NCI-H2081 treated with DMSO at 0.1 percent for 48 hours (cell line): Measurements from ENCODE around the gene SPIRE1.
"Not testable (repeated sequence)": the region's sequence is repeated elsewhere in the genome, so short reads cannot be mapped to it uniquely, and the experiment has no call there.

Experiments used
- DNase-seq: peaks from one replicate; lab custom pipeline; 2025; lab: John Stamatoyannopoulos, UW

Gene SPIRE1

DNA sequence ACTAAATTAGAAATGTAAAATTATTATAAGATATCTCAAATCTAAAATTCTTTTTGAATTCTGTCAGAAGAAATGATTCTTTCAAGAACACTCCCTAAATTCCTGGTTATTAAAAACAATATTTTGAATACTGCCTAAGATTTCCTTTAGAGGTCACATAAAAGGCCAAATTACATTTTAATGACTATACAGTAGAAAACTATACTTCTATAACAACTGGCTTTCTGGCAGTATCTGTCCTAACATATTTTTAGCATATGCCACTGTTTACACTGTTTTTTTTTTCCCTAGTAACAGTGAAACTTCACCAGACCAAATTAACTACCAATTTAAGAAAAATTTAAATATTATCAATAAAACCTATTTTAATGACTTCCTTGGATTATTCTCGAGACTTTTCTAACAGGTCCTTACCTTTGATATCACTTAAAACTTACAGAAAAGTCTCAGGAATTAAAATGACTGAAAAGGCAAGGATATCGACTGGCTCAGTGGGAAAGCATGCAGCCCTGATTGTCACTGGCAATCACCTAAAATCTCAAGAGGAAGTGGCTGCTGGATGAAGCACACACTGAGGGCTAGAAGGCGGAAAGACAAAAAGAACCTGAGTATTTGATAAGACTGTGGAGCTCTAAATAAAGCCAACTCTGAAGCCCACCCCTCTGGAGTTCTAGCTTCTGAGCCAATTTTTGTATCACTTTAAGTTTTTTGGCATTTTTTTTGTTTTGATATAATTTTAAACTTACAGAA, 59.6 kb downstream of the SPIRE1 start:
- no peak for DNase-seq

DNA sequence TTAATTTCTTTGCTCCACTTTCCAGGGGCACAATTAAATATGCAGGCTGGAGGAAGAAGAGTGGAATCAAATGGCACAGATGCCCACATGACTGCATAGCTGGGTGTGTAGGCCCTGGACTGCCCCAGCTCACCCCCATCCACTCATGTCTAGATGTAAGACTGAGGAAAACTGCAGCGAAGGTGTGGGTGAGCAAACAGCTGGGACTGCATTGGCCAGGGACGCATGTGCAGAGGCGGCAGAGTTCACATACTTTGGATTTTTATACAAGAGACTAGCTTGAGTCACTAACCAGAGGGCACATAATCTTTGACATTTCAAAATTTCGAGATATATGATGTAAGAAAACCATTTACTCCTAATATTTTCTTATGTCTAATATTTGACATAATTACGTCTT, 60.1 kb downstream of the SPIRE1 start:
- no peak for DNase-seq

DNA sequence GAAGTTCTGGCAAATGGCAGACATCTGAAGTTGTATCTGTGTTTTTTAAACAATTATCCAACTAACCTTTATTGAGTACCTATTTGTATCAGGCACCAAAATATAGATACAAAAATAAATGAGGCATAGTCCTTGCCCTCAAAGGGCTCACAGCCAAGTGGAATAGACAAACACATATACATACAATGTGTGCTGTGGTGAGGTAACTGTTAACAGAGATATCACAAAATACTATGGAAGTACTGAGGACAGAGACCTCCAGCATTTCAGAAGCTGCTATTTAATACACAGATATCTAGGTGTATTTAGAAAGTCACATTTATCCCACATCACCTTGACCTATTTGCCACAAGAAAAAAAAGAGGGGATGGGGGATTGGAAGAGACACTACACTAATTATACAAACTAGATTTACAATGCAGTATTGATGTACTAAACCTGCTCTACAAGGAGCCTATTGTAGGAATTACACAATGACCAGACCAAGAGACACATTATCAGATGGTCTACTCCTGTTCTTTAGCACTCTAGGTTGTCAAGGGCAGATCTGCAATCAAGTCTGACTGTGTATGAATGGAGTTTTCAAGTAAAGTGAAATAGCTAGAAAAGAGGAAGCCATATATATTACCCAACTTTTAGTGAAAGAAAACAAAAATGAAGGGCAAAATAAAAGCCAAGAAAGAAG, 62.2 kb downstream of the SPIRE1 start:
- DNase-seq, result no peak

DNA sequence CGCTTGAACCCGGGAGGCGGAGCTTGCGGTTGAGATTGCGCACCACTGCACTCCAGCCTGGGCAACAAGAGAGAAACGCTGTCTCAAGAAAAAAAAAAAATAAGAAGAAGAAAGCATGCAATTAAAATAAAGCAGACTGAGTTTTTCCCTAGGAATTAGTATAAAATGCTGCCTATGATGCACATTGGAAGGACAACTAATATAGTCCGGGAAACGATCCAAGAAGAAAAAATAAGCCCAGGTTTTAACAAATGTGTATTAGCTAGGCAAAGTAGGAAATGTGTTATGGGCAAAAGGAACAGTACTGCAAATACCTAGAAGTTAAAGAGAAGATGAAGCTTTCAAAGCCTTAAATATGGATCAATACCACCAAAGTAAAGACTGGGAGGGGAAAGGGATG, 64.0 kb downstream of the SPIRE1 start:
- no peak for DNase-seq

DNA sequence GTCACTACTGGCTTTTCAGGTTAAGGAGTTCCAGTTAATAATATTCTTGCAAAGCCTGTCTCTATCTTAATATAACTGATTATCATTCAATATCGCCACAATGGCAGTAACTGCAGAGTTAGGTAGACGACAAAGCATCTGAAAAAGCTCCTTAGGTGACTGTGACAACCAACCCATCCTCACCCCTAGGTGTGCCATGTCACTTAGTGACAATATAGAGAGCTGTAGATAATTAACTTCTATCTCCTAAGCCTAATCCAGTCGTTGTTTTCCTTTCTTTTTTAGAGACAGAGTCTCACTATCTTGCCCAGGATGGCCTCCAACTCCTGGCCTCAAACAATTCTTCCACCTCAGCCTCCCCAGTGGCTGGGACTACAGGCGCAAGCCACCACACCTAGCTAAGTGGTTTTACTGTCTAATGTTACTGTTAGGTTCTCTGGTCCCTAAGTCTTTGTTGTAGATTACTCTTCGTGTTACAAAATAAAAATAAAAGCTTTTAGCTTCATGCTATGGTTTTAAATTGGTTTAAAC, 65.2 kb downstream of the SPIRE1 start:
- DNase-seq, result no peak

DNA sequence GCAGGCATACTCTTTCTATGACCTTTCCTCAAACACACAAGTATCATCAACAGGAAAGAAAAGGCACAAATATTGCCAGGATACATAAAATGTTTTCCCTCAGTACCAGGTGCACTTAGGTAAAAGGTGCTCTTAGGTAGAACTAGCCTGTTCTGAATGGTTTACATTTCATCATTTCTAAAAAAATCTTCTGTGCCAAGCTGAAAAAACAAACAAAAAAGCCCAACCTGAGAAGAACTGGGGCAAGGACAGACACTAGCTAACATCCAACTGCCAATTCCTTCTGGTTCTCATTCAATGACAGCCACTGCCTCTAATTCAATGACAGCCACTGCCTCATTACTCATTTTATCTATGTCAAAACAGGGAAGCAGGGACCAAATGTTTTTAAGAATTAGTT, 68.5 kb downstream of the SPIRE1 start:
- no peak for DNase-seq

DNA sequence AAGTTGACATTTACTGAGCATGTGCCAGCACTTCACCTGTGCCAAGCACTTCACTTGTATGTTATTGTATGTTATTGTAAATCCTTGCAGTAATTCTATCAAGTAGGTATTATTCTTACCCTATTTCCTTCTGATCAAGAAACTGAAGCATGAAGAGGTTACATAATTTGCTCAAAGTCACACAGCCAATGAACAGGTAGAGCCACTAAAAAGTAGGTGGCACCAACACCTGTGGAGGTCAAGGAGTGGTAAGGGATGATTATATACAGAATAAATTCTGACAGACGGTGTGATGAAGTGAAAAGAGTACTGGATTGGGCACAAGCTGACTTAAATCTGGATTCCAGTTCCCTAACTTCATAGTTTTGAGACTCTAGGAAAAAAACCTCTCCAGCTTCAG, 71.0 kb downstream of the SPIRE1 start:
- DNase-seq, result no peak

DNA sequence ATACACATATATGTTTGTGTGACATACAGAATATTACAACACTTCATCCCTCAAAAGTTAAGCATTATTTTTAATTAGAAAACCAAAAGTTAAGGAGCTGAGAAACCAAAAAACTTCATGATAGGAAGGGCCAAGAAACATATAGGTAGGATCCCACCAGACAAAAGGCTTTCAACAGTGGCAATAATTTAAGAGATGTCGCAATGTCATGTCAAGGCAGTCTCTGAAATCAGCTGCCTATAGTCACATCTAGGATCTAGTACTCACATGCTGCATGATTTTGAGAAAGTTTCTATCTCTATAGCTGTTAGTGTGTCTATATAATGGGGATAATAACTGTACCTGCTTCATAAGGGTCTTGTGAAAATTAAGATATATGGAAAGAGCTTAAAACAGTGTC, 72.7 kb downstream of the SPIRE1 start:
- DNase-seq, result no peak

DNA sequence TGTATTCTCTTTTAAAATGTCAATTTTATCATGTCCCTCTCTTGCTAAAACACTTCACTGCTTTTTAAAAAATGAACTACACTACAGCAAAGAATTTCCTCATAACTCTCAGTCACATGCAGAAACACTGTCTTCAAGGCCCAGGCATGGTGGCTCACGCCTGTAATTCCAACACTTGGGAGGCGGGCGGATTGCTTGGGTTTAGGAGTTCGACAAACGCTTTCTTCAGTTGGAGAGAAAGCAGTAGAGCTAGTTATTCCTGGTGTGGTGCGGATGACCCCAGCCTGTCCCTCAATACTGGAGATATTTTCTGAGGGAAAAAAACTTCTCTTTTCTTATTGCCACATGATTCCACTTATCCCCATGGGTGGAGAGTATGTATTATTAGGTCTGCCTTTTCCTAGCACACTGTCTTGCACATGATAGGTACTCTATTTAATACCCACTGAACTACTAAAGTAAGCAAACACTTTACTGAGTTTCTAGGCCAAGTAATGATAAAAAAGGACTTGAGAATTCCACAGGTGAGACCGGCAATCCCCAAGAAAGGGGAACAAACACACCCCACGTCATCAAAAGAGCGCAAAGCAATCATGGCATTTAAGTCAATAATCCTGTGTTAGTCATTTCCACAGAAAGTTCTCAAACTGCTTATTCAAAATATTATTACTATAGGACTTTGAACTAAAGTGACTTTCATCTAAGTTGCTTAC, 77.1 kb downstream of the SPIRE1 start:
- no peak for DNase-seq

DNA sequence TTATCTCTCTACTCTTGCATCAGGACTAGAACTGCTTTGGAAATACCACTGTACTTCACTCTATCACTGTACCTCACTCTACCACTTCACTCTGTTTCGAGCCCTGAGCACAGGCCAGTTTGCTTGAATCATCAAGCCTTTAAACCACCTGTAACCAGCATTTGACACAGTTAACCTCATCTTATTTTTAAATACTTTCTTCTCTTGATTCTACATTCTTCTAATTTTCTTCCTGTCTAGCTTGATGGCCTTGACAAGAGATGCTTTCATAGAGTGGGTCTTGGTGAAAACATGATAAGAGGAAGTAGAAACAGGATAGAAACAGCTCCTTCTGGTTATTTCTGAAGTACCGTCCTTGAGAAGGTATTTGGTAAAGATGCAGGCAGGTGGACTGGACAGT, 78.1 kb downstream of the SPIRE1 start:
- DNase-seq, result no peak

DNA sequence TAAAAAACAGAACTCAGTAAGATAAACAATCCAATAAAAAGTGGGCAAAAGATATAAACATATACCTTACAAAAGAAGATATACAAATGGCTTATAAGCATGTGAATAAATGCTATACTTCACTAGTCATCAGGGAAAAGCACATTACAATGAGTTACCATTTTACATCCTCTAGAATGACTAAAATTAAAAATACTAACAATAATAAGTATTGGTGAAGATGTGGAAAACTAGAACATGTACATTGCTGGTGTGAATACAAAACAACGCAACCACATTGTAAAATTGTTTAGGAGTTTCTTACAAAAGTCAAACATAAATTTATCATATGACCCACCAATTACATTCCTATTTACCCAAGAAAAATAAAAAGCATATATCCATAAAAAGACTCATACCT, 80.1 kb downstream of the SPIRE1 start:
- DNase-seq, result no peak

DNA sequence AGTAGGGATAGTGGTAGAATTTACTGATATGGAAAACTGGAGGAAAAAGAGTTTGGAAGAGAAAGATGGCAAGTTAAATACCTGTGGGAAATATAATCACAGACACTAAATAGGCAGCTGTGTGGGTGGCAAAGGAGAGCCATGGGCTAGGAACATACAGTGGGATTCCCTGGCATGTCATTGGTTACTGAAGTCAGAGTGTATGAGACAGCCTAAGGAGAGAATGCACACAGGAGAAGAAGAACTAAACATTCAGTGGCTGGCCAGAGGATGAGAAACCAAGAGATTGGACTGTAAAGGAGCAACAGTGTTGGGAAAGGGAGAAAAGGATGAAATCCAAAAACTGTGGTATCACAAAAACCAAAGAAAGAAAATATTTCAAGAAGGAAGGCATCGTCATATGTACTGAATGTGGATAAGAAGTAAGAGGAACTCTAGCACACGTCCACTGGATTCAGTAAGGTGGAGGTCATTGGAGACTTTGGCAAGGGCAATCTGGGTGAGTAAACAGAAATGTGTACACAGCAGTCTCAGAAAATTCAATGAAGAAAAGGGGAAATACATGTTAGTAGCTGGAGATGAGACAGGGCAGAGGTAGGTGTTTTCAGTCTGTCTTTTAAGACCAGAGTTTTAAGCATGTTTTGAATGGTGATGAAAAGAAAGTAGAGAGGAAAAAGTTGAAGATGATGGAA, 83.3 kb downstream of the SPIRE1 start:
- DNase-seq, result no peak

DNA sequence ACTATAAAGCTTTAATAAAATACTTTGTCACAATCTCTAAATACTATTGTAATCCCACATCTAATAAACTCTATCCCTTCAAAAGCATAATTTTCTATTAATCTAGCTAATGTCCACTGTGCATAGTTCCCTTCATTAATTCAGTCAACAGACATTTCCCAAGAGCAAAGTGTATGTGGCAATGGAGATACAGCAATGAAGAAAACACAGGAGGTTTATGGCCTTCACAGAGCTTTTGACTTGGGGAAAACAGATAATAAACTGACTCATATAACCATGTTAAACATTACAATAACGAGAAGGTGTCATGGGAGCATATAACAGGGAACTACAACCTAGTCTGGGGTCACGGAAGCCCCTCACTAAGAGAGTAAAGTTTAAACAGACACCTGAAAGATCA, 86.3 kb downstream of the SPIRE1 start:
- DNase-seq, result no peak

DNA sequence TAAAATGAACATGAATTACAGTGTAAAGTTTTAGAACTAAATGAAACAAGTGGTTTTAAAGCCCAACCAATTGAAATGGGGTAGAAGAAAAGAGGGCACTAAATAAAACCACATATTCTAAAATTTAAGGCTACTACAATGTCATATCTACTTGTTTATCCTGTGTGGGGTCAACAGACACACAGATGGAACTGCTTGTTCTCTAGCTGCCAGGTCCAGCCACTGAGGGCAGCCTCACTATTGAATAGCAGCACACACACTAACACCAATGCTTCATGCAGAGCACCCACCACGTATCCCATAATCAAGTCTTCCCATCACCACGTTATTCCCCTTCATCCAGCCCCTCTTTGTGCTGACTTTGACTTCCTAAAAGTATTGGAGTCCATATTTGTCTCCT, 88.1 kb downstream of the SPIRE1 start:
- no peak for DNase-seq

DNA sequence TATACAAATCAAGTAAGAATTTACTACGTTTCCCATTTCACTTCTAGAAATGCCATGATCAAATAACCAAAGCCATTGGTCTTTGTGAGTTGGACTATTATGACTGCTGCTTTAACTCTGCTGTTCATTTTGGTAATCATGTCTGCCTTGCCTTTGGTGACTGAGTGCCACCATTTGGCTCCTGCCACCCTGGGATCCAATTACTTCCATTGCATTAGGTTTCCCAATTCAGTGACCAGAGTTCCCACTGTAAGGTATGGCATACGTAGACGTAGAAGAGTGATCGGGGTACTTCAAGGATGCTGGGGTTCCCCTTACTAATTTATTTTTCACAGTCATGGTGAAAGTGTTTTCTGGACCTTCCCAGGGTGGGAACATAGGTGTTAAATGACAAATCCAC, 90.1 kb downstream of the SPIRE1 start:
- no peak for DNase-seq

DNA sequence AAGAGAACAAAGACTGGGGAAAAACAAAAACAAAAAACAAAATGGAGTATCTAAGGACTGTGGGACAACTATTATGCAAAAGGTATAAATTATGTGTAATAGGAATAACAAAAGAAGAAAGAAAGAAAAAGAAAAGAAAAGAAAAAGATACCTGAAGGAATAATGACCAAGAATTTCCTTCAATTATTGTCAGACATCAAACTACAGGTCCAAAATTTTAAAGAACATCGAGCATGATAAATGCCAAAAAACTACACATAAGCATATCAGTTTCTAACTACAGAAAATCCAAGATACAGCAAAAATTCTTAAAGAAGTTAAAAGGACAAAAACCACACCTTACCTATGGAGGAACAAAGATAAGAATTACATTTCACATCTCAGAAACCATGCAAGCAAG, 93.0 kb downstream of the SPIRE1 start:
- no peak for DNase-seq

DNA sequence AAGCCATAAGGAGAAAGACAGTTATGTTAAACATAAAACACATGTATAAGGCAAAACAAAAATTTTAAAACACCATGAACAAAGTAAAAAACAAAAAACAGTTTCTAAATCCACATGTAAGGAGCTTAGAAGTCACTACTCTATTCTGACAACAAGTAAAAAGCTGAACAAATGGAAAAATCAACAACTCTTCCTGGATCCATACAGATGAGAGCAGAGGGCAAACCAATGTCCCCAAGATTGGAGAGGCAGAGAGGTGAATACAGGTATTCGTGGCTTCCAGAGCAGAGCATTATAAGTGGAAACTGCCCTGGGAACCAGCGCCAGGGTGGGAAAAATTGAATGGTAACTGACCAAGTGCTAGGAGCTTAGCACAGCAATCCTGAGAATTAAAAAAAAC, 93.5 kb downstream of the SPIRE1 start:
- DNase-seq, result no peak

DNA sequence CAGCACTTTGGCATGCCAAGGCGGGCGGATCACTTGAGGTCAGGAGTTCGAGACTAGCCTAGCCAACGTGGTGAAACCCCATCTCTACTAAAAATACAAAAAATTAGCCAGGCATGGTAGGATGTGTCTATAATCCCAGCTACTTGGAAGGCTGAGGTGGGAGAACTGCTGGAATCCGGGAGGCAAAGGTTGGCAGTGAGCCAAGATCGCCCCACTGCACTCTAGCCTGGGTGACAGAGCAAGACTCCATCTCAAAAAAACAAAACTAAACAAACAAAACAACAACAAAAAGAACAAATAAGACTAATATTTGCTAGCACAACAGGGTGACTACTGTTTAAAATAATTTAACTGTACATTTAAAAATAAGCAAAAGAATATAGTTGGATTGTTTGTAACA, 97.3 kb downstream of the SPIRE1 start:
- not testable (repeated sequence) for DNase-seq

DNA sequence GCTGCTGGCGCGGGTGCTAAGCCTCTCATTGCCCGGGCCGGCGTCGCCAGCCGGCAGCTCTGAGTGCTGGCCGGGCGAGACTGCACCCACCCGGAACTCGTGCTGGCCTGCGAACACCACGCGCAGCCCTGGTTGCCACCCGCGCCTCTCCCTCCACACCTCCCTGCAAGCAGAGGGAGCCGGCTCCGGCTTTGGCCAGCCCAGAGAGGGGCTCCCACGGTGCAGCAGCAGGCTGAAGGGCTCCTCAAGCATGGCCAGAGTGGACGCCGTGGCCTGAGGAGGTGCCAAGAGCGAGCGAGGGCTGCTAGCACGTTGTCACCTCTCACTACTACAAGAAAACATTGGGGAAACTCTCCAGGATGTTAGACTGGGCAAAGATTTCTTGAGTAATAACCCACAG, 98.6 kb downstream of the SPIRE1 start:
- no peak for DNase-seq

DNA sequence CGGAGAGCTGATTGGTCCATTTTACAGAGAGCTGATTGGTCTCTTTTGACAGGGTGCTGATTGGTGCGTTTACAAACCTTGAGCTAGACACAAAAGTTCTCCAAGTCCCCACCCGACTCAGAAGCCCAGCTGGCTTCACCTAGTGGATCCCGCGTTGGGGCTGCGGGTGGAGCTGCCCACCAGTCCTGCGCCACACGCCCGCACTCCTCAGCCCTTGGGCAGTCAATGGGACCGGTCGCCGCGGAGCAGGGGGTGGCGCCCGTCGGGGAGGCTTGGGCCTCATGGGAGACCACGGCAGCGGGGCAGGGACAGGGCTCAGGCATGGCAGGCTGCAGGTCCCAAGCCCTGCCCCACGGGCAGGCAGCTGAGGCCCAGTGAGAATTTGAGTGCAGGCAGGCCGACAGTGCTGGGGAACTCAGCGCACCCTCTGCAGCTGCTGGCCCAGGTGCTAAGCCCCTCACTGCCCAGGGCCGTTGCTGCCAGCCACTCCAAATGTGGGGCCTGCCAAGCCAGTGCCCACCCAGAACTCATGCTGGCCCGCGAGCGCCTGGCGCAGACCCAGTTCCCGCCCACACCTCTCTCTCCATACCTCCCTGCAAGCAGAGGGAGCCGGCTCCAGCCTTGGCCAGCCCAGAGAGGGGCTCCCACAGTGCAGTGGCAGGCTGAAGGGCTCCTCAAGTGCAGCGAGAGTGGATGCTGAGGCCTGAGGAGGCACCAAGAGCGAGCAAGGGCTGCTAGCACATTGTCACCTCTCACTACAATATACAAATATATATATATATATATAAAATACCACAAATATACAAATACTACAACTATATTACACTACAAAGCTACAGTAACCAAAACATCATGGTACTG, 100.7 kb downstream of the SPIRE1 start:
- DNase-seq, result no peak

DNA sequence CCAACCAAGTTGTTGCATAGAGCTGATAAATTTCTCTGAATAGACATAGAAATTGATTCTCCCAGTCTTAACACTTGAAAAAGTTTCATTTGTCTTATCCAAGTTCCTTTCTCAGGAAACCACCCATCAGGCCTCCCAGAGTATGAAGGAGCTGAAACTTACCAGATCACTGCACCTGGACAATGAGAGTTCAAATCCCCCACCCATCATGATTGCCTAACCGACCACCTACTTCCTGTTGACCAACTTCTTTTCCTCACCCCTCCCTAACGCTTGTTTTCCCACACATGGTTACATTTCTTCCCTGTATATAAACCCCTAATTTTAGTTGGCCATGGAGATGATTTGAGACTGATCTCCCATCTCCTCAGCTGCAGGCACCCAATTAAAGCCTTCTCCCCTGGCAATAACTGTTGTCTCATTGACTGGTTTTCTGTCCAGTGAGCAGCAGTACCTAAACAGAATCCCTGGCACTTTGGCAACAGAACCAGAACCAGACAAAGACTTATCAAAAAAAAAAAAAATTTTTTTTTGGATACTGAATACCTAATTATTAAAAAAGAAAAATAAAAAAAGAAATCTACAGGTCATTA, 103.0 kb downstream of the SPIRE1 start:
- no peak for DNase-seq
